Measurements from ENCODE around the gene PTPRN2. TPM values are rescaled to one million over a fixed set of nuclear protein-coding genes. Genes with fewer than 3 reads are reported as not detected.

PTPRN2 gene
- total and polyA plus RNA-seq, 2 of the 8 experiments (the other 6 are each of a cell fraction or from before 2014, with no cell fraction given) = 2.6 to 4.5 TPM

- TF ChIP-seq SAP30 (IDR thresholded peaks at IDR 0.05; ENCODE audit: insufficient read depth, insufficient replicate concordance, low read length) (no peak), ZNF274 (IDR thresholded peaks at IDR 0.05; ENCODE audit: borderline replicate concordance, extremely low read depth, low read length) (no peak), CREB1 (IDR thresholded peaks at IDR 0.05) (no peak), MAX (IDR thresholded peaks at IDR 0.05) (peak; percentile 24), HDAC6 (IDR thresholded peaks at IDR 0.05; ENCODE audit: low read depth, low read length) (no peak), SIRT6 (IDR thresholded peaks at IDR 0.05; ENCODE audit: low read length) (no peak)
Observed at GRCh38 chr7:157690058-157690832, 897.4 kb downstream of the PTPRN2 start (continued).

All from H1 (cell line).